ENCODE measurements around the gene CSF1R.

CSF1R gene

DNA sequence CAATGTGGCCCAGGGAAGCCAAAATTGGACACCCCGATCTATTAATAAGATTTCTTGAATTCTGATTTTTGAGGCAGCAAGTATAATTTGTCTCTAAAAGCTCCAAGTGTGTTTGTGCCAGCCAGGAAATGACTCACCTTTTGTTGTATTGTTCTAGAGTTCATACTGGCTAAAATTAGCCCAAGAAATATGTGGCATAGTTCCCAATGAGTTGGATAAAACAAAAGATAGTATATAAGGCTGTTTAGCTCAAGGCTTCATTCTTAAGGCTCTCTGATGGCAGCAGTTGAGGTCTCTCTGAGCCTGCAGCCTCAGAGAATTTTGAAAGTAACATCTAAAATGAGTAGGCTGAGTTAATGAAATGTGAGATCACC is 64.2 kb downstream of the CSF1R start:
- DNase-seq, result no peak

GRCh38 chr5:150021491-150022157 is 64.7 kb downstream of the CSF1R start:
- DNase-seq, result no peak

DNA sequence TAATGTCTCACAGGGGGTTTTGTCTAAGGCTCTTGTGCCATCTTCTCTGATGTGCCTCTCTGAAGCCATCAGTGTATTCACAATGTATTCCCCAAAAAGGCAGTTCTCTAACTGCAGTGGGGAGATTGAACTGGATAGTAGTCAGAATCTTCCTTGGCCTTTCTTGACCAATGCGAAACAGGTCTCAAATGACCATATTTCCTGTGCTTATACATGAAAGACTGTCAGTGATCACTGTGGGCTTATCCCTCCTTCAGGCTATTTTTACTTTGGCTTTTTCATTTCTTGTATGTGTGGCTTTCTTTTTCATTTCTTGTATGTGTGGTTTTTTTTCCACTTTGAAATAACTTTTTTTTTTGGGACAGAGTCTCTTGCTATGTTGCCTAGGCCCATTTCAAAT is 66.1 kb downstream of the CSF1R start:
- no peak for DNase-seq

DNA sequence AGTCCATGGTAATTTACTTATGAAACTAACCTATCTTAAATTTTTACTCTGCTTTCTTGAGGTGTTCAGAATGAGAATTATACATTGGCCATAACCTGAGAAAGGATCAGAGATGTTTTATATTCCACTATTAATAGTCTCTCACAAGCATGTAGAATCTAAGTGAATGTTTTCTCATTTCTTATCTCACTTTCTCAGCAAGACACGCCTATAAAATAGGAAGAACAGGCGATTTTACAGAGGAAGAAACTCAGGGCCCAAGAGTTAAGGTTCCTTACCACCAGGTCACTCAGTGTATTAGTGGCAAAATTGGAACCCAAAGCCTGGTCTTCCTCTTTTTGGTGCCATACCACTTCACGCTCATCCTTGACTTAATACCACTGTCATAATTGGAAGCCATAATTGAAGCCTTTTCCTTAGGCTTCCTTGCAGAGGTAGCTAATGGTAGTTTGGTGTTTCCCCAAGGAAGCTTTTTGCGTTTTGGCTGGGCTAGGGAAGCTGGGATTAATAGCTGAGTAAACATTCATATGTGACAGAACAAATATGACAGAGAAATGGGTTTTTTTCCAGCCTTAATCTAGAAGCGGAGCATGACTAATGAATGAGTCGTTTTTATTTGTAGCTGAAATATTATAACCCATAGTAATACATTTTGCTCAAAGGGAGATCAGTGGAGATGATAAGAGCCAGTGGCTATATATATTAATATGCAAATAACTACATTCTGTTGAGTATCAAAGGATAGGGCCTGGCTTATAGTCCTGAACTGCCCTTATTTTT is 68.9 kb downstream of the CSF1R start:
- DNase-seq, result no peak

DNA sequence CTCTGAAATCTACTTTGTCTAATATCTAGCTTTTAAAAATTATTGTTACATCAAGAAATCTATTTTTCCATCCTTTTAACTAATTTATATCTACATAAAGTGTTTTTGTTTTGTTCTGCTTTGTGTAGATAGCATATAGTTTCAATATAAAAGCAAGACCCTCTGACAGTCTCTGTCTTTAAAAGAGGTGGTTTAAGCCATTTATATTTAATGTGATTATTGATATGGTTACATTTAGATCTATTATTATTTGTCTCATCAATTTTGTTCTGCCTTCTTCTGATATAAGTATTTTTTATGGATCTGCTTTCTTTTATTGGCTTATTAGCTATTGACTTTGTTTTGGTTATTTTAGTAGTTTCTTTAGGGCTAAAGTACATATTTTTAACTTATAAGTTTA is 69.8 kb downstream of the CSF1R start:
- DNase-seq, result no peak

- DNase-seq, result no peak
Observed at GRCh38 chr5:150015415-150015814, 70.9 kb downstream of the CSF1R start.

DNA sequence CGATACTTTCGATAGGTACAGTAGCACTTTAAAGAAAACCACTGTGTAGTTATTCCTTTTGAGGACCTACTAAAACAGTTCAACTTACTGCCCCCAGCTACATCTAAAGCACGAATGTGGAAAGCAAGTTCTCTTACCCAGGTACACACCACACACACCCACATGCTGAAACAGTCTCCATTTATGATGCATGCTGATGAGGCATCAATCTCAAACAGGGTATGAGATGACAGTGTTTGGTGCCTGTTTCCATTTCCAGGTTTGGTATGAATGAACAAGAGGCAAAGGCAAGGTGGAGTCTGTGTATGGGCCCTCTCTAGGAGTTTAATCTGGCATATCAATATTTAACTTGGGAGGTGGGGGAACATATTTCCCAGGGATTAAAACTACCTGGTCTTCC is 71.9 kb downstream of the CSF1R start:
- no peak for DNase-seq

DNA sequence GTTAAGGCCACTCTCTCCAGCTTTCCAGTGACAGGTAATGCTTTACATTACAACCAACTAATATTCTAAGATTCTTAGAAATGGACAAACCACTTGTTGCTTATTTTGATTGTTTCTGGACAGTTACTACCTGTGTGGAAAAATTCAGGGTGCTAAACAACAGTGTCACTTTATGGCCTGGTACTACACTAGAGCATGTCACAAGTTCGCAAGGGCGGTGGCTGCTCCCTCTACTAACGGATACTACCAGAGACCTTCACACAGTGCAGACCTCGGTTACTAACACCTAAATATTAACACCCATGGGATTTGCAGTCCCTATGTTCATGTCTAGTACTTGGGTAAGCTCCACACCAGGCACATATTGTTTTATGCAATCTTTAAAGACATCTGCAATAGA is 72.4 kb downstream of the CSF1R start:
- DNase-seq, result no peak

DNA sequence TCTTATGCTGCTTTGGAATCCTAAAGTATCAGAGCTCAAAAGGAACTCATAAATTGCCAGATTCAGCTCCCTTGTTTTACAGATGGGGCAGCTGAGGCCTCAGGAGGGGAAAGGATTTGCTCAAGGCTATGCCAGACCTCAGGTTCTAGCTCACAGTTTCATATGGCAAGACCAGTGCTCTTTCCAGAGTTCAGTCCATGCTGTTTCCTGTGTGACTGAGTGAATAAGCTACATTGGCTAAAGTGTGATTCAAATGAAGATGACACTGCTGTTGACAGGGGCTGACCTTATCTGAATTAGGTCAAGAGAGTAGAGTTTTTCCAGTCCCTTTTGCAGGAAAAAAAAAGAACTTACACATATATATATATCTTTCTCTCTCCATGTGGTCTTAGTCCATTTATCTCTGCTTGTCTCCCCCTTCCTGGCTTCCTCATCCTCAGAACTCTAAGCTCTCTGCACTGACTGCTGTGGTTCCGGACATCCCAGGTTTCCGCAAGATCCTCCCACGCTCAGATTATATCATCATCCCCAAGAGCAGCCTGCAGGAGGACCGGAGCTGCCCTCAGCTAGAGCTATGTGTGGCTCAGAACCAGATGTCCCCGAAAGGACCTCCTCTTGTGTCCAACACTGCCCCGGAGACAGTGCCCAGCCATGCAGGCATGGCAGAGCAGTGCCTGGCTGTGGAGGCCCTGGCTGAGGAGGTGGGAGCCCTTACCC is 76.5 kb downstream of the CSF1R start:
- peak; percentile 63 to 84 for DNase-seq

GRCh38 chr5:150007050-150007449 is 79.3 kb downstream of the CSF1R start:
- no peak for DNase-seq

DNA sequence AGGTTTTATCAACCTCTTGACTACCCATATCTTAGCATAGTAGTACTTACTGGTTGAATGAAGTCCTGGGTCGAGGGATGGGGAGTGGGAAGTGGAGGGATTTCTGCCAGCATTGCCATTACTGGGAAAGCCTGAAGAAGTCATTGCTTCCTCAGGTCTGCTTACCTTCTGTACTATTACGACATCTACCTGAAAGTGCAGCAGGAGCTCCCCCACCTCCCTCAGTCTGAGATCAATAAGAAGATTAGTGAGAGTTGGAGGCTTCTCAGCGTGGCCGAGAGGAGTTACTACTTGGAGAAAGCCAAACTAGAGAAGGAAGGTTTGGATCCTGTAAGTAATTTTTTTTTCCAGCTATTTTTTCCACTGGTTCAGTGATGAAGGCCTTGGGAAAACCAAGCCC is 80.0 kb downstream of the CSF1R start:
- no peak for DNase-seq

Data from inflammatory macrophage treated with lipopolysaccharide for 1 hour (primary cell).